ENCODE measurements around the gene MFN2. TPM values are rescaled to one million over a fixed set of nuclear protein-coding genes. Genes with fewer than 3 reads are reported as not detected.

The MFN2 gene
- total RNA-seq, 2 experiments from 2014 or later = 28.3 to 52.7 TPM

DNA sequence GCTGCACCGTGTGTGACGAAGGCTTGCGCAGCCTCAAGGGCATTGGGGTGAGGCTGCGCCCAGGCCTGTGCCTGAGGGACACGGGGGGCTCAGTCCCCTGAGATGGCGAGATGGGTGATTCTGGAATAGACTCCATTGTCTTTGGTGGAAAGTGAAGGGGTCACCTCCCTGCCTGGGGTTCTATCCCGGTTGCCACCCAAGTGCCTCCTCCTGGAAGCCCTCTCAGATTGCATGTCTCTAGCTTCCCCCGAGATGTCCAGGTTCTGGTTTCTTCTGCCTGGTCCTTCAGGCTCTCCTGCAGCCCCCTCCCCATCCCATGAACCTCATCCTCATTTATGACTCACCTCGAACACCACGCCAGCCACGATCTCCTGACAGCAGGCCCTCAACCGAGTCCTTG lies 22.3 kb upstream of the MFN2 start:
- Histone ChIP-seq H3K9me2 (ENCODE audit: insufficient read depth, low read length) (no peaks in the 10 kb centered on the region), H2AFZ (ENCODE audit: low read length) (no peak overlapping the region), H3K4me2 (ENCODE audit: low read length) (no peak overlapping the region), H3K4me1 (ENCODE audit: insufficient read depth, low read length, poor library complexity, severe bottlenecking) (no peaks in the 10 kb centered on the region), H3K9me3 (ENCODE audit: low read length) (no peaks in the 10 kb centered on the region), H3K4me3 (ENCODE audit: low read depth, low read length, poor library complexity, severe bottlenecking) (no peak overlapping the region), H4K20me1 (ENCODE audit: insufficient read depth, low read length) (no peaks in the 10 kb centered on the region), H3K36me3 (ENCODE audit: insufficient read depth, low read length) (no peaks in the 10 kb centered on the region), H3K79me2 (ENCODE audit: insufficient read depth, low read depth, low read length) (no peaks in the 10 kb centered on the region), H3K27ac (ENCODE audit: low read depth, low read length, poor library complexity, severe bottlenecking) (no peak overlapping the region)
- no peak for TF ChIP-seq EZH2phosphoT487 (IDR thresholded peaks at IDR 0.05; ENCODE audit: borderline replicate concordance, low read depth, low read length)
- TF ChIP-seq, protein P1, sequence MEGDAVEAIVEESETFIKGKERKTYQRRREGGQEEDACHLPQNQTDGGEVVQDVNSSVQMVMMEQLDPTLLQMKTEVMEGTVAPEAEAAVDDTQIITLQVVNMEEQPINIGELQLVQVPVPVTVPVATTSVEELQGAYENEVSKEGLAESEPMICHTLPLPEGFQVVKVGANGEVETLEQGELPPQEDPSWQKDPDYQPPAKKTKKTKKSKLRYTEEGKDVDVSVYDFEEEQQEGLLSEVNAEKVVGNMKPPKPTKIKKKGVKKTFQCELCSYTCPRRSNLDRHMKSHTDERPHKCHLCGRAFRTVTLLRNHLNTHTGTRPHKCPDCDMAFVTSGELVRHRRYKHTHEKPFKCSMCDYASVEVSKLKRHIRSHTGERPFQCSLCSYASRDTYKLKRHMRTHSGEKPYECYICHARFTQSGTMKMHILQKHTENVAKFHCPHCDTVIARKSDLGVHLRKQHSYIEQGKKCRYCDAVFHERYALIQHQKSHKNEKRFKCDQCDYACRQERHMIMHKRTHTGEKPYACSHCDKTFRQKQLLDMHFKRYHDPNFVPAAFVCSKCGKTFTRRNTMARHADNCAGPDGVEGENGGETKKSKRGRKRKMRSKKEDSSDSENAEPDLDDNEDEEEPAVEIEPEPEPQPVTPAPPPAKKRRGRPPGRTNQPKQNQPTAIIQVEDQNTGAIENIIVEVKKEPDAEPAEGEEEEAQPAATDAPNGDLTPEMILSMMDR (conservative IDR thresholded peaks at IDR 0.05; ENCODE audit: low read length) = no peak
- ChIA-PET CTCF (ENCODE audit: unreplicated experiment) (no interaction called here), POLR2A (interaction anchor here (0.6 kb wide), 1 partner anchor 197 kb away, joined by 3 read pairs; no protein-coding TSS in a partner anchor)
- BruUV-seq (replicated peaks) = no TSS peak
- intact Hi-C loops (cut with micrococcal nuclease; ENCODE audit: unreplicated experiment) = no loop called here
- DNase-seq (ENCODE audit: low spot score) = no peak

DNA sequence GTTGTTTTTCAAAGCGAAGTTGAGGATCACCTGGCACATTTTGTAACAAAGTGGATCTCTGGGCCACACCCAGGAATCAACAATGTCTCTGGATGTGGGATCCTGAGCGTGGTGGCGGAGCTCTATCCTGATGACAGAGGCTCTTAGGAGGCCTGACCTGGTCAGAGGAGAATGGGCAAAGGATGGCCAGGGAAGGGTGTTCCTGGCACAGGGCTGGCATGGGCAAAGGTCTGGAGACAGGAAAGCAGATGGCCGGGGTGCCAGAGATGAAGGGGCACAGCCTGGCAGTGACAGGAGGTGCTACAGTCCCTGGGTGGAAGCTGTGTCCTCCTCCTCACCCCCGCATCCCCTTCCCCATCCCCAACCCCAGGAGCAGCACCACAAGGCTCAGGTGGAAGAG lies 20.0 kb upstream of the MFN2 start:
- intact Hi-C loops (cut with micrococcal nuclease; ENCODE audit: unreplicated experiment) = loop anchor here (10.0 kb wide), 1 partner anchor 305 kb away; the partner anchor contains the start of genes FBXO2 and FBXO44
- no peak overlapping the region for H3K4me2 ChIP-seq (ENCODE audit: low read length)
- no peak overlapping the region for H3K27ac ChIP-seq (ENCODE audit: low read depth, low read length, poor library complexity, severe bottlenecking)
- H4K20me1 ChIP-seq (ENCODE audit: insufficient read depth, low read length) = no peaks in the 10 kb centered on the region
- H3K36me3 ChIP-seq (ENCODE audit: insufficient read depth, low read length) = no peaks in the 10 kb centered on the region
- BruUV-seq (replicated peaks) = no TSS peak
- H3K4me1 ChIP-seq (ENCODE audit: insufficient read depth, low read length, poor library complexity, severe bottlenecking) = no peaks in the 10 kb centered on the region
- H3K79me2 ChIP-seq (ENCODE audit: insufficient read depth, low read depth, low read length) = no peaks in the 10 kb centered on the region
- H3K9me2 ChIP-seq (ENCODE audit: insufficient read depth, low read length) = no peaks in the 10 kb centered on the region
- ChIA-PET POLR2A (no interaction called here), CTCF (ENCODE audit: unreplicated experiment) (no interaction called here)
- no peak overlapping the region for H3K4me3 ChIP-seq (ENCODE audit: low read depth, low read length, poor library complexity, severe bottlenecking)
- DNase-seq (ENCODE audit: low spot score) = no peak
- no peaks in the 10 kb centered on the region for H3K9me3 ChIP-seq (ENCODE audit: low read length)
- TF ChIP-seq EZH2phosphoT487 (IDR thresholded peaks at IDR 0.05; ENCODE audit: borderline replicate concordance, low read depth, low read length) = no peak
- TF ChIP-seq, protein P1 (conservative IDR thresholded peaks at IDR 0.05; ENCODE audit: low read length) = no peak
- no peak overlapping the region for H2AFZ ChIP-seq (ENCODE audit: low read length)

DNA sequence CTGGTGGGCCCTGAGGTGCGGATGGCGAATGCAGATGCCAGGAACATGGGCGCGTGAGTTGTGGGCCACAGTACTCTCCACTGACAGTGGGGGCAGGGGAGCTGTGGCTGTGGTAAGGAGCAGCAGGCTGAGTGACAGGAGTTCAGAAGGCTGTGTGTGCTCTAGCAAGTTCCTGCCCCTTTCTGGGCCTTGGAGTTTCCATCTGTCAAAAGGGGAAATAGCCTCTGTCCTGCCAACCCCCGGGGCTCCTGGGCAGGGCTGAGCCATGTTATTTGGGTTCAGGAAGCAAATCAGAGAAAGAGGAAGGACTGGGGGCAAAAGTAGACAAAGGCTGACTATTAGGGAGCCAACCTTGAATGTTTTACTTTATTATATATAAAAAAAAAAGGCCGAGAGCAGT lies 19.5 kb upstream of the MFN2 start:
- Histone ChIP-seq H3K27ac (ENCODE audit: low read depth, low read length, poor library complexity, severe bottlenecking) (no peak overlapping the region), H3K4me1 (ENCODE audit: insufficient read depth, low read length, poor library complexity, severe bottlenecking) (no peaks in the 10 kb centered on the region), H3K4me2 (ENCODE audit: low read length) (no peak overlapping the region), H3K36me3 (ENCODE audit: insufficient read depth, low read length) (no peaks in the 10 kb centered on the region), H3K4me3 (ENCODE audit: low read depth, low read length, poor library complexity, severe bottlenecking) (no peak overlapping the region), H3K79me2 (ENCODE audit: insufficient read depth, low read depth, low read length) (no peaks in the 10 kb centered on the region), H3K9me3 (ENCODE audit: low read length) (no peaks in the 10 kb centered on the region), H4K20me1 (ENCODE audit: insufficient read depth, low read length) (no peaks in the 10 kb centered on the region), H2AFZ (ENCODE audit: low read length) (no peak overlapping the region), H3K9me2 (ENCODE audit: insufficient read depth, low read length) (no peaks in the 10 kb centered on the region)
- ChIA-PET CTCF (ENCODE audit: unreplicated experiment) (no interaction called here), POLR2A (no interaction called here)
- BruUV-seq (replicated peaks) = no TSS peak
- intact Hi-C loops (cut with micrococcal nuclease; ENCODE audit: unreplicated experiment) = loop anchor here (10.0 kb wide), 1 partner anchor 306 kb away; the partner anchor contains the start of genes FBXO2 and FBXO44
- DNase-seq (ENCODE audit: low spot score) = no peak
- TF ChIP-seq, protein P1 (conservative IDR thresholded peaks at IDR 0.05; ENCODE audit: low read length) = no peak
- no peak for TF ChIP-seq EZH2phosphoT487 (IDR thresholded peaks at IDR 0.05; ENCODE audit: borderline replicate concordance, low read depth, low read length)
